NCI-H446 treated with DMSO at 0.1 percent for 48 hours (cell line): ENCODE data around the gene PPP1R9A.
A peak's percentile ranks its signal among the peaks of the same experiment; 100 is the strongest.

Experiments used
- DNase-seq: peaks from one replicate; lab custom pipeline; 2025; lab: John Stamatoyannopoulos, UW

The PPP1R9A gene

DNA sequence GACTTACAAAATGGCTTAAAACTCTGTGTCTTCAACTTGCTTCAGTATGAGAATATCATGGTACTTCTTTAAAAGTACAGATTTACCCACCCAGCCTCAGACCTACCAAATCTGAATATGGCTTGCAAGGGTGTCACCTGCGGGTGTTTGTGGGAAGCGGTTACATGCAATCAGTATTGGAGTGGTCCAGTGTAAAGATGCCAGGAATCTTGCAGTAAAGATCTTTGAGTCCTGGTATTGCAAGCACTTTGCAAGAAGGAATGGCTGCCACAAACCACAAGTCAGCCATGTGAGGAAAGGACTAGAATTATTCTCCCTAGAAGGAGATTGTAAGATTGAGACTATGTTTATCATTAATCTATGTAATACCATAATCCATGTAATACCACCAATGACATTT lies 301.9 kb downstream of the PPP1R9A start:
- no peak for DNase-seq

DNA sequence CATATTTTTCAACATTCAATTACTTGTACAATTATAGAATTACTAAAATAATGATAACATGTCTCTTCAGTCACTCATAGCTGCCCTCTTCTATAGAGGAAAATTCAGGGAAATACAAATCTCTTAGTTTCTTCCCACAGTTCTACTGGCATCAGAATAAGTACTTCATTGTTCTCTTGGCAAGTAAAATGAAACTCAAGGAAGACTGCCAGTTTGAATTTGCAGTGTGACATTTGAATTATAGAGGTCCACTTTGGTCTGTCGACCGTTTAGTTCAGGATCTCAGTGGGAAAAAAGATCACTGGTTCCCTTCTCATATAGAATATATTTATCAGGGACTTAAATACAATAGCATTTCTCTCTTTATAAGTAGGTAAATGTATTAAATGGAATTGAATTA lies 302.4 kb downstream of the PPP1R9A start:
- DNase-seq: no peak

DNA sequence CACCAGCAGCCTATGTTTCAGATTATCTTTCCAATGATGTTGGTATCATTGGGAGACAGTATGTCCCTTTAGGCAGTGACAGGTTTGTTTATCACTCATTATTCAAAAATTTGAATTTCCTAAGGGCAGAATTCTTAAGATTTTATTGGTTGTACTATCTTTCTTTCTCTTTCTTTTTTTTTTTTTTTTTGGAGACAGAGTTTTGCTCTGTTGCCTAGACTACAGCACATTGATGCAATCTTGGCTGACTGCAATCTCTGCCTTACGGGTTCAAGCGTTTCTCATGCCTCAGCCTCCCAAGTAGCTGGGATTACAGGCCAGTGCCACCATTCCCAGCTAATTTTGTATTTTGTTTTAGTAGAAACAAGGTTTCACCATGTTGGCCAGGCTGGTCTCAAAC lies 305.8 kb downstream of the PPP1R9A start:
- no peak for DNase-seq

DNA sequence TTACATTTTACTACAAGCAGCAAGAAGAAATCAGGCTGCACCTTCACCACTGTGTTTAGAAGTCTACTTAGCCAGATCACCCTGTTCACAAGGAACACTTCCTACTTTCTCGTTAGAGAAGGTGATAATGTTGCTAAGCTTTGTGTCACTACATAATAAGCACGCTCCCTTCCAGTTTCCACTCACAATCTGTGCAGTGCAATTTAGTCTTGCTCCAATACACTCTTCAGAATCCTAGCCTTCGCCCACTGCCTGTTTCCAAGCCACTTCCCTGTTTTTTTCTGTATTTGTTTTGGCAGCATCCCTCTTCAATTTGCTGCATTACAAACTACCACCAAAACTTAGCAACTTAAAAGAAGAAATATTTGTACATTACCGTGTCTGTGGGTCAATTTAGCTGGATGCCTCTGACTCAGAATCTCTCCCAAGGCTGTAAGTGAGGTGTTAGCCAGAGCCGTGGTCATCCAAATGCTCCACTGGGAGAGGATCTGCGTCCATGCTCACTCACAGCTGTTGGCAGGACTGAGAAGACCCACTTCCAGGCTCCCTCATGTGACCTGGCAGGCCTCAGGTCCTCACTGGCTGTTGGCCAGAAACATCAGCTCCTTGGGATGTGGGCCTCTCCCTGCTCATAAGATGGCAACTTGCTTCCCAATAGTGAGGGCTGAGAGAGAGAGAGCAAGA lies 306.6 kb downstream of the PPP1R9A start:
- DNase-seq: peak; percentile 22

DNA sequence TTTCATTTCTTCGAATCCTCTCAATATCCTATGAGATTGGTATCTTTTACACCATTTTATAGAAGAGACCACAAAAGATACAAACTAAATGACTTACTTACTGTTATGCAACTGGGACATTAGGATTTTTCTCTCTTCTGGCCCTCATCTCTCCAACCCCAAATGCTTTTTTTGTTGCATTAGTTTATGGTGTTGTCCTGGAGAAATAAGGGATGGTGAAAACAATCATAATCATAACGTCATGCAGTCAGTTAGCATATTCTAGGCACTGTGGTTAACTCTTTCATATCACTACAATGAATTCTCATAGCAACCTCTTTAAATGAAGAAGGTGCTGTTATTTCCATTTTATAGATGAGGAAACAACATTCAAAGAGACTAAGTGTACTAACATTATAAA lies 312.3 kb downstream of the PPP1R9A start:
- DNase-seq: no peak

DNA sequence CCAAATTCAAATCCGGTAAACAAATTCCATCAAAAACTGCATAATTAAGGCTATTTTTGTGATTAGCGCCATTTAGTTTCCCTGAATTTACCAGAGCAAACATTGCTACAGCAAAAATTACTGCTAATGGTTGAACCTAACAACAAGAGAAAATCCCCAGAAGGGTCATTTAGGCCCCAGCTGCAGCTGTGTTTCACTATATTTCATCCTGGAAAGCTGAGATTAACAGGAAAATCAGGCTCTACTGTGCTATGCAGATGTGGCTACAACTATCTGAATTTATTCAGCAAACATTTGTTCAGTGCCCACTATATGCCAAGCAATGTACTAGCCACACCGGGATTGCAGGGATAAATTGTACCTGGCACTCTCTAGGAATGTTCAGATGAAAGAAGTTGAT lies 312.9 kb downstream of the PPP1R9A start:
- DNase-seq: no peak

DNA sequence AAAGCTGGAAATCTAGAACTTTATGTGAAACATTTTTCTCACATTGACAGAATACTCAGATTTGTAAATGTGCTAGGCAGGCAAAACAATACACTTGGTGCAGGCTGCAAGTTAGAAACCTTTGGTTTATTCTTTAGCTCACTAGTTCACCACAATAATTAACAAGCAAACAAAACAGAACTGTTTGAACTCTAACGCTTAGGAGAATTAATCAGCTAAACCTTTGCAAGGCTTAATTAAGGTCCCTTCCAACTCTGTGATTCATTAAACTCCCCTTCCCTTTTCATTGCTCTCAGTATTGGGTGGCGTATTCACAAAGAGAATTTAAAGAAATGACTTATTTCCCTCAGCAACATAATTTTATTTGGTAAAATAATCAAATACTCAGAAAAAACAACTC lies 317.9 kb downstream of the PPP1R9A start:
- DNase-seq: no peak

DNA sequence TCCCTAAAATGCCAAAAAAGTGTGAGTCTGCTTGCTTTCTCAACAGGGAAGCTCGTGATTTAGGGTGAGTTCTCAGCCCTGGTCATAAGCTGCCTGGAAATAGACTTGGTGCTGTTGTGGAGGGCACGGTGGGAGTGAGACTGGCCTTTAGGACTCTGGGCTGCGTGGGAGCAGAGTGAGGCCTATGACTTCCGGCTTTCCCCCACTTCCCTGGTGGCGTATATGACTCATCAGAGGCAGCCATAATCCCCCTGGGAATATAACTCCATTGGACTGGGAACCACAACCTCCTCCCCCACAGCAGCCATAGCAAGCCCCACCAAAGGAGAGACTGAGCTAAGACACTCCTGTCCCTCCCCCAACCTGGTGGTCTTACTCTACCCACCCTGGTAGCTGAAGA lies 321.9 kb downstream of the PPP1R9A start:
- DNase-seq: no peak

DNA sequence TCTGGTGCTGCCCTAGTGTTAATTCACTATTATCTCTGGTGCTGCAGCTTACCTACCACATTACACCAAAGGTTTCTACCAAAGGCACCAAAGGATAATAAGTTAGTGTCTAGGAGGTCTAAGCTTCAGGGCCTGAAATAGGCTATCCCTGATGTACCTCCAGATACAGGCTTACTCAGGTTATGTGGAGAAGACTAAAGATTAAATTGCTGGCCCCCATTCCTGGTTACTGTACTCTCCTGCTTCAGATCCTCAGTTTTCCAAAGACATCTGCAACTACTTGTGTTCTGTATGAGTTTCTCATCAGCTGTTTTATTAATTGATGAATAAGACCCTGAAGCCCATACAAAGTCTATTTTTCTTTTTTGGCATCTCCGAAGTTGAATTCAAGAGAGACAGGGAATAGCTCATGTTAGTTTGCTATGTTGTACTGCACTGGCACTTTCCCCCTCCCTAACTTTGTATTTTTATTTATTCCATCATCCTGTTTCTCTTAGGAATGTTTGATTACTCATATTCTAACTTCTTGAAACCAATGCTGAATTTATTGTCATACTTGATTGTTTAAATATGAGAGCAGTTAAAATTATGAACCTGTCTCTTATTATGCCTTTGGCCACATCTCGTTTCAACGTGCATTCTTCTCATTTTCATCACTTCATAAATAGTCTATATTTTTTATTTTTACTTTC lies 331.0 kb downstream of the PPP1R9A start:
- DNase-seq: no peak

DNA sequence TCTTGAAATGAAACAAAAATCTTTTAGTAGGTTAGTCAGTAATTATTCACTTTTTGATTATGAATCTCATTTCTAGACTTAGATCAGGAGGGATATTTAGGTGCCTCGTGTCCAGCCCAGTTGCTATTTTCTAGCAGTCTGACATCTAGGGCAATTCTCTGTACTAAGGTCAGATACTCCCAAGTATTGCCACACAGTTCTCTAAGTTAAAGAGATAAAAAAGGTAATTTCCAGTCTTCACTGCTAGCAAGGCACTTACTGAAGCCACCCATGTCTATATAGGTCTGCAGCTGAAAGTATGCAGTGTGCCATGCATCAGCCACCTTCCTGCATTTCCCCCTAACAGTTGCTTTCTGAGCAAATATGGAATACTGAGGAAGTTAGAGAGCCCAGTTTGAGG lies 333.5 kb downstream of the PPP1R9A start:
- no peak for DNase-seq

DNA sequence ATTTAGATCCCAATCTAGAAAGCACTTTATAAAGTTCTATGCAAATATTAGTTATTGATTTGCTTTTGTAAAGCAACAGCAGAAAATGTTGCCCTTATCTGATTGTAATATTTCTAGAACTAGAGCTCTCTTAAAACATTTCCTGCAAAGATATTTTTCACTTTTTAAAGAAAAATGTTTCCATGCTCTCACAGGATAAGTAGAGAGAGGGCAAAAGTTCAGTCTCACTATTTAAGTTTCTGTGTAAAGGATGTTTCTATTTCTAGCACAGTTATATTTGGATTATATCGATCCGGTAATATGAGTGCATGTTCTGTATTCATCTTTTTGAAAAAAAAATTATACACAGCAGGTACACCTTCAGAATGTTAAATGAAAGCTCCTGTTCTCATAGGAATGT lies 334.9 kb downstream of the PPP1R9A start:
- DNase-seq: no peak

DNA sequence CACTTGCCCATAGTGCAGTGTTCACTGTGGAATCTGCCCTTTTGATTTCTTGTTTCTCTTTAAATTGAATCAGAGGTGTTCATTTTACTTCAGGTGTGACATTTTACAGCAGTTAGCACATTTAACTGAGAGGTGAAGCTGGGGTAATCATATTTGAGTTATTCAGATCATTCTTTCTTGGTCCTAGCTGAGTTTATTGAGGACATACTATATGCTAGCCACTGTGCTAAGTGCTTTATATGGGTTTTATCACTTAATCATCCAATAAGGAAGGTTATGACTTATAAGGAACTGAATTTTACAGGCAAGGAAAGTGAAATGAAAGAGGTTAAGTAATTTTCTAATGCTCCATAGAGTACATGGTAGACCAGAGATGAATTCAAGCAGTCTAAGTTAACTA lies 337.2 kb downstream of the PPP1R9A start:
- DNase-seq: no peak

DNA sequence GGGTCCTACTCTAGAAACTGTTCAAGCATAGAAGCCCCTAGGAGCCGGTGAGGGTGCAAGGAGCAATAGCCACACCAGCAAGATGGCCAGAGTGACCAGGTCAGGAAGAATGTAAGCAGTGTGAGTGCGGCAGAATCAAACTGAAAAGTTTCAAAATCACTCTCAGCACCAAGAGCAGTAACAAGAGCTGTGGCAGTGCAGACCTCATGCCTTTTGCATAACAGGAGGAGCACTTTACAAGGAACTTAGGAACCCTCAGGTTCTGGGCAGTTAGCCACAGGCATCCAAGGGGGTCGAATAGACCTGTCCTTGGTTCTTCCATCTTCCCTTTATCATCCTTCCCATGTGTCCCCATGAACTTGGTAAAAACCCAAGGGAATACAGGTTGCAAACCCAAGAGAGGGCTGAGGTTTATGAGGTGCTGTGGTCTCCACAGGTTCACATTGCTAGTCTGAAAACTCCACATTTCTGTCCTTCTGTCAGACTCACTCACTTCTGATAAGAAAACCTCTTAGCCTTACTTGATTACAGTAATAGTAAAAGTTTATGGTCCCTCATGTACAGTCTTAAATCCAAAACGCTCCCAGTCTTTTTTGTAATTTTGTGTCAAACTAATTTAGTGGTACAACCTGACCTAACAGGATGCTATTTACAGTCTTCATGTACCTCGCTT lies 338.6 kb downstream of the PPP1R9A start:
- no peak for DNase-seq

DNA sequence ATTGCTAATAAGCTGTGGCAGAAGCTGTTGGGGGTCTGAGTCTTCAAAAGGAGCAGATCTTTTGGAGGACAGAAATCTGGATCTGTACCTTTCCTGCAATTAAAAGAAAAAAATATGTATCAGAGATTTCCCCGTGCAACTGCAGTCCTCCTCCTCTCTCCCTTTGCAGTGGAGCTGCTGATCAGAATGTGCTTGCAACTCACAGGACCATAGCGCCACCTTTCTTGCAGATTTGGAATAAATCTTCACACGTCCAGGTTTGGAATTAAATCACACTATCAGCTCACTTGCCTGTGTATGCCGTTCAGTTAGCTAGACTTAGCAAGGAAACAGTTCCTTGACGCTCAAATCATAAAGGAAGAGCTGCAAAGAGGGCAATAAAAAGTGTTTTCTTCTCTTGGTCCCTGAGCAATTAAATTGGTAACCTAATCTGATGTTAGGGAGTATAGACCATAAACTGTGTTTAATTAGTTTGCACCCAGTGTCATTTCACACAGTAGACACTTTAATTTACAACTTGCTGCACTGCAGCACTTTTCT lies 339.5 kb downstream of the PPP1R9A start:
- peak; percentile 12 for DNase-seq

DNA sequence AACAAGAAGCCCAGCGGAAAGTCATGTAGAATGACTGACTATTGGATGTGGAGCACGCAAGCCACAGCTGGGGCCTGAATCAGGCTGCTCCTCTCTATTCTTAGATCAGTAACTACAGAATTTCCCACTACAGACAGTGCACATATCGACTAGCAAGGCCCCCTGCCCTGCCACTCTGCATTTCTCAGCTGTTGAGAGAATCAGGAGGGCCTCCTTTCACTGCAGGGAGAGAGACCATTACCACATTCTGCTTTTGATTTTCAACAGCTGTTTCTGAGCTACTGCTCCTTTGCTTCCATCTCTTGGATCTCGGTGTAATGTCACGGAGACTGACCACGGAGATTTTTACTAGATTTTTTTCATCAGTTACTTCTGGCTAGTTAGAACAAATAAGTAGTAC lies 343.2 kb downstream of the PPP1R9A start:
- no peak for DNase-seq

DNA sequence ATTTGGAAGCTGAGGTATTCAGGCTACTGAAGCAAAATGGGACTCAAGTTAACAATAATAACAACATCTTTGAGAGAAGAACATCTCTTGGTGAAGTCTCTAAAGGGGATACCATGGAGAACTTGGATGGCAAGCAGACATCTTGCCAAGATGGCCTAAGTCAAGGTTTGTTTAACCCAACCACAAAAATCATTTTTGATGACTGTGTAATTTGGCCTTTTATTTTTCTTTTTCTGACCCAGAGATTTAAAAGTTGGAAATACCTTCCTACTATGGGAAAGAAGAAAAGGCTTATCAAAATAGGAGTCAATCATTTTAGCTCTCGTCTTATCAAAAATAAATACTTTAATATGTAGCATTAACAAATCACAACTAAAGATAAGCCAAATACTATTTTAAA lies 344.6 kb downstream of the PPP1R9A start:
- DNase-seq: no peak

DNA sequence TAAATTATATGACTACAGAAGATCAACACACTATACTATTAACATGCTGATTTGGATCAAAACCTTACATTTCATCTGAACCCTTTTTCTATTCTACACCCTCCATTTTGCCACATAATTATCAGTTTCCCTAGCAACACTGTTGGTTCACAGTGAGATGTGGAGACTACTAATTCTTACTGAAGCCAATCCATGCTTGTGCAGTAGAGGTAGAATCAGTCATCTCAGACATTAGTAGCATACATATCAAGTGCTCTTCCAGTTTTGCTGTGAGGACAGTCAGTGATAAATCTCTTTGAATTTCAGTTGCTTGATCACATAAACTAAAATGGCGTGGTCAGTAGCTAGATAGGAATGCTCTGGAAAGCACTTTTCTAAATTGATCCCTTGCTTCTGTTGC lies 346.6 kb downstream of the PPP1R9A start:
- no peak for DNase-seq

DNA sequence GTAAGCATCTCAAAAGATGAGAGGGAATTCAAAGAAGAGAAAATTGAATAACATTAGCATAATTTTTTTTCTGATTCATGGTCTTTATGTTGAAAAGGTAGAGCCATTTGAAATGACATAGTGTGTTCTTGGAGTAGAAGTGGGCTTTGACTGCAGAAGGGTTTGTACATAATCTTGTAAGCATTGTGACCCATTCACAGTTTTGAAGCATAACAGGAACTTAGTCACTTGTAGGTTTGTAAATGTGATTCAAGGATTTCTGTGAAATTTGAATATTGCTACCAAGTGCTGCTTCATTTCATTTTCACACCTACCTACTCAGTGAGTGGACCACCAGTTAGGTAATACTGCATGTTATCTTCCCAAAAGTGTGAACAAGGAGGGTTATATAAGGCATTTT lies 348.3 kb downstream of the PPP1R9A start:
- no peak for DNase-seq

DNA sequence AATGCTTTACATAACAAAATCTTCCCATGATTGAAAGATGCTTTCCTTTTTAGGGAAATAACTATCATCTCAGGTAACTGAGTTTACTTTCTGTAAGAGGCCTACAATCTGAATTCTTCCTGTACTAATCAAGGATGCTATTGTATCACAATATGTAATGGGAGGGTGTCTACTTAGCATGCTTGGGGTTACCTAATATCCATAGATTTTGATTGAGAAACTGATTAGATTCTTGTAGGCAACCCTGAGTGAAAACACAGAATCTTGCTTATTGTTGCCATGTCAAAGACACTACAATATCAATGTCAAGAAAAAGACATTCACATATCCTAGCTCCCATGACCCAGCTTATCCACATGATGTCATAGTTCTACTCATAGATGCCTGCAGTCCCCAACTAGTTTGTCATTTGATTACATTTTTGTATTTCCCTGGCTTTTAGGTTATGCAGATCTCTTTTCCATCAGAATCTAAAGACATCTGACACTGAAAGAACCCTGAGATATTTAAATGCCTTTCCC lies 354.6 kb downstream of the PPP1R9A start:
- no peak for DNase-seq

DNA sequence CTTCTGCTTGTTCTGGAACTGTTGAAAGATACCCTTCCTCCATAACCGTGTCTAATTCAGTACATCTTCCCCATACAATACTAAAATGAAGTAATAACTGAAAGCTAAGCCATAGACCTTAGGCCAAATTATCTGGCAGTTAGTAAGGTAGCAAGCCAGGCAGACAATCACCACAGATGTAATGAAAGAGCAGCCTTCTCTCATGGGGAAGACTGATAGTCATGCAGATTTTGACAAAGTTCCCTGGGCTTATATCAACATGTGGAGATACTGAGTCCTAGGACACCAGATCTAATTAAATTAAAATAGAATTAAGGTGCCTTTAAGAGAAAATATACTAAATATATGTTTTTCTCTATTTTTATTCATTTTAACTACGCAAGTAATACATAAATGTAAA lies 355.5 kb downstream of the PPP1R9A start:
- DNase-seq: no peak

DNA sequence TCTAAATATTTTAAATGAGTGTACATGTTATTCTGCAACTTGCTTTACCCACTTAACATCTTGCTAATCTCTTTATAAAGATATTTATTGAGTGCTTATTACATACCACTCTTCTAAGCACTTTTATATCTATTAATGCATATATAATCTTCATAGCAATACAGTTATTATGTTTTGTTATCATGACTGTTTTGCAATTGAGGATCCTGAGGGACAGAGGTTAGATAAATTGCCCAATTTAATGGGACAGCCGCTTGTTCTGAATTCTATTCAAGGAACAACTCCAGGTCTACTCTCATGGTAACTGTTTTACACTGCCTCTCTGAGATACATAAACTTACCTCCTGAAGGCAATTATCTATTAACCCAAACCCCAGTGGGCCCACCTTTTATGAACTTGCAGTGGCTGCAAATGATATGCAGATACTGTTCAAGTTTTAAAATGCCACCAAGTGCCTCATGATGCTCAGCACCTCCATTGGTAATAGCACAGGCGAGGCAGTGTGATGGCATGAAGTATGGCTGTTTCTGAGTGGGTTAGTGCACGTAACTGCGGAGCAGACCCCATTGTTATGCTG lies 356.5 kb downstream of the PPP1R9A start:
- no peak for DNase-seq

DNA sequence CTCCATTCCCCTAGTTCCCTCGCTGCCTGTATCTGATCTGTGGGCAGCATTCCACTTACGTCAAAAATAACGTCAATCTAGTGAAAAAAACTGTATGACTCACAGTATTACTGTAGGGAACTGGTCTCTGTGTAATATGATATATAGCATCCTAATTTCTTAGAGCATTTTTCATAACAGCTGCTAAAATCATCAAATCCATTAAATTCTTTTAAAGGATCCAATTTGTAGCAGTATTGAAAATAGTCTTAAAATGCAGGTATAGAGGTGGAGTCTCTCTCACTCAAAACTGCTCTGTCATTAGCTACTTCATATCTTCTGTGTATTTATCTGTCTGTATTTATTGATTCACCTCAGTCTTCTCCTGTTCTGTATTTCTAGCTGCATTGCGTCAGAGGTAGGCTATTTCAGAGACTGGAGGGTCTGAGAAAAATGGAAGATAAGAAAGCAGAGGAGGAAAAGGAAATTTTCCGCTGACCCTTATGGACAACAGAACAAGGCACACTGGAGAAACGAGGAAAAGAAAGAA lies 357.0 kb downstream of the PPP1R9A start:
- no peak for DNase-seq
